OCI-LY3 (cell line): Measurements from ENCODE around the gene MRPS11.

ENCODE experiments used
- H2AFZ ChIP-seq: fragments of 200-600, 300-600 bp; shearing (Covaris generic); 2 replicates; pipeline ENCODE4 v1.6.0; 2014; ENCODE audit warnings: antibody characterized with exemption, low read depth, low read length
- H3K27ac ChIP-seq: fragments of 200-600, 300-600 bp; sonication (generic); 2 replicates; pipeline ENCODE4 v1.5.1; 2014; ENCODE audit warnings: mild to moderate bottlenecking, low read length, moderate library complexity, mixed read lengths
- H3K27me3 ChIP-seq: fragments of 200-600, 300-600 bp; sonication (generic); 2 replicates; pipeline ENCODE4 v1.6.1; 2014; ENCODE audit warnings: low read depth, low read length, mixed read lengths
- H3K36me3 ChIP-seq: fragments of 200-600, 300-600 bp; sonication (generic); replicated peaks from 2 replicates; pipeline ENCODE3; 2014; ENCODE audit warnings: low read depth, low read length, mixed read lengths
- H3K4me1 ChIP-seq: fragments of 300-600, 200-600 bp; sonication (generic); 2 replicates; pipeline ENCODE4 v1.6.1; 2014; ENCODE audit warnings: low read length, mixed read lengths
- H3K4me2 ChIP-seq: fragments of 200-600, 300-600 bp; sonication (generic); 2 replicates; pipeline ENCODE4 v1.6.1; 2014; ENCODE audit warnings: low read length, mixed read lengths
- H3K4me3 ChIP-seq: fragments of 300-600, 200-600 bp; sonication (generic); 2 replicates; pipeline ENCODE4 v1.5.1; 2014; ENCODE audit warnings: antibody characterized with exemption, mild to moderate bottlenecking, low read length, moderate library complexity
- H3K79me2 ChIP-seq: fragments of 300-600, 200-600 bp; shearing (Covaris generic); 2 replicates; pipeline ENCODE4 v1.6.1; 2014; ENCODE audit warnings: mild to moderate bottlenecking, low read length, mixed read lengths
- H3K9ac ChIP-seq: fragments of 300-600, 200-600 bp; shearing (Covaris generic); 2 replicates; pipeline ENCODE4 v1.6.0; 2014; ENCODE audit warnings: mild to moderate bottlenecking, low read length, moderate library complexity
- H3K9me3 ChIP-seq: fragments of 200-600, 300-600 bp; shearing (Covaris generic); 2 replicates; pipeline ENCODE4 v1.6.1; 2014; ENCODE audit warnings: low read length, mixed read lengths; ENCODE audit not compliant: insufficient read depth
- H4K20me1 ChIP-seq: fragments of 200-600, 300-600 bp; sonication (generic); 2 replicates; pipeline ENCODE4 v1.6.1; 2016; ENCODE audit warnings: low read length, mixed read lengths; ENCODE audit not compliant: insufficient read depth
- CTCF ChIP-seq: fragments of 200-600, 300-600 bp; sonication (generic); IDR thresholded peaks from 2 replicates; pipeline ENCODE4 v1.5.1; 2014; ENCODE audit warnings: antibody characterized with exemption, low read length, low read depth
- EZH2phosphoT487 ChIP-seq: fragments of 200-600 bp; shearing (Covaris generic); IDR thresholded peaks from 2 replicates; pipeline ENCODE4 v1.6.1; 2018; ENCODE audit warnings: antibody characterized with exemption, mixed run types, low read depth

Gene MRPS11

GRCh38 chr15:88497109-88497765 is 29.7 kb downstream of the MRPS11 start:
- TF ChIP-seq EZH2phosphoT487 (no peak), CTCF (no peak)
- H4K20me1 ChIP-seq: no peaks in the 10 kb centered on the region
- H3K4me3 ChIP-seq: no peak overlapping the region
- no peak overlapping the region for H3K9ac ChIP-seq
- no peak overlapping the region for H2AFZ ChIP-seq
- no peaks in the 10 kb centered on the region for H3K27me3 ChIP-seq
- no peaks in the 10 kb centered on the region for H3K79me2 ChIP-seq
- H3K4me1 ChIP-seq: peaks cover 50% of the 10 kb centered on the region
- no peak overlapping the region for H3K27ac ChIP-seq
- H3K36me3 ChIP-seq: no peaks in the 10 kb centered on the region
- no peaks in the 10 kb centered on the region for H3K9me3 ChIP-seq
- no peak overlapping the region for H3K4me2 ChIP-seq

GRCh38 chr15:88498996-88499395 is 31.5 kb downstream of the MRPS11 start:
- Histone ChIP-seq H3K4me1 (peaks cover 44% of the 10 kb centered on the region), H3K4me3 (no peak overlapping the region), H3K9me3 (no peaks in the 10 kb centered on the region), H3K4me2 (no peak overlapping the region), H3K27me3 (no peaks in the 10 kb centered on the region), H3K9ac (no peak overlapping the region), H3K36me3 (no peaks in the 10 kb centered on the region), H3K79me2 (no peaks in the 10 kb centered on the region), H2AFZ (no peak overlapping the region), H4K20me1 (no peaks in the 10 kb centered on the region), H3K27ac (no peak overlapping the region)
- no peak for TF ChIP-seq CTCF
- TF ChIP-seq EZH2phosphoT487: no peak

- H3K4me3 ChIP-seq: no peak overlapping the region
- H3K36me3 ChIP-seq: no peaks in the 10 kb centered on the region
These were observed 36.9 kb downstream of the MRPS11 start for GRCh38 chr15:88504445-88504844.

GRCh38 chr15:88505721-88506120 is 38.2 kb downstream of the MRPS11 start:
- TF ChIP-seq CTCF: no peak
- TF ChIP-seq EZH2phosphoT487: no peak
- Histone ChIP-seq H3K27me3 (no peaks in the 10 kb centered on the region), H3K36me3 (peaks cover 2% of the 10 kb centered on the region)

More at GRCh38 chr15:88504445-88504844, 36.9 kb downstream of the MRPS11 start:
- peak overlapping the region; percentile 8 for H3K4me2 ChIP-seq
- H3K79me2 ChIP-seq: no peaks in the 10 kb centered on the region
- no peaks in the 10 kb centered on the region for H3K9me3 ChIP-seq
- H3K27me3 ChIP-seq: no peaks in the 10 kb centered on the region
- H2AFZ ChIP-seq: no peak overlapping the region
- no peak overlapping the region for H3K9ac ChIP-seq
- TF ChIP-seq CTCF (no peak), EZH2phosphoT487 (no peak)
- no peak overlapping the region for H3K27ac ChIP-seq
- H4K20me1 ChIP-seq: no peaks in the 10 kb centered on the region
- peaks cover 54% of the 10 kb centered on the region for H3K4me1 ChIP-seq

More at GRCh38 chr15:88505721-88506120, 38.2 kb downstream of the MRPS11 start:
- H4K20me1 ChIP-seq: no peaks in the 10 kb centered on the region
- no peak overlapping the region for H3K4me3 ChIP-seq
- H3K79me2 ChIP-seq: no peaks in the 10 kb centered on the region
- no peaks in the 10 kb centered on the region for H3K9me3 ChIP-seq
- H2AFZ ChIP-seq: no peak overlapping the region
- H3K4me1 ChIP-seq: peaks cover 49% of the 10 kb centered on the region
- H3K27ac ChIP-seq: no peak overlapping the region
- H3K4me2 ChIP-seq: no peak overlapping the region
- no peak overlapping the region for H3K9ac ChIP-seq
